ENCODE results near the gene ADARB2.
A peak's percentile ranks its signal among the peaks of the same experiment; 100 is the strongest.
"Not testable (repeated sequence)": the region's sequence is repeated elsewhere in the genome, so short reads cannot be mapped to it uniquely, and the experiment has no call there.

ADARB2 gene

DNA sequence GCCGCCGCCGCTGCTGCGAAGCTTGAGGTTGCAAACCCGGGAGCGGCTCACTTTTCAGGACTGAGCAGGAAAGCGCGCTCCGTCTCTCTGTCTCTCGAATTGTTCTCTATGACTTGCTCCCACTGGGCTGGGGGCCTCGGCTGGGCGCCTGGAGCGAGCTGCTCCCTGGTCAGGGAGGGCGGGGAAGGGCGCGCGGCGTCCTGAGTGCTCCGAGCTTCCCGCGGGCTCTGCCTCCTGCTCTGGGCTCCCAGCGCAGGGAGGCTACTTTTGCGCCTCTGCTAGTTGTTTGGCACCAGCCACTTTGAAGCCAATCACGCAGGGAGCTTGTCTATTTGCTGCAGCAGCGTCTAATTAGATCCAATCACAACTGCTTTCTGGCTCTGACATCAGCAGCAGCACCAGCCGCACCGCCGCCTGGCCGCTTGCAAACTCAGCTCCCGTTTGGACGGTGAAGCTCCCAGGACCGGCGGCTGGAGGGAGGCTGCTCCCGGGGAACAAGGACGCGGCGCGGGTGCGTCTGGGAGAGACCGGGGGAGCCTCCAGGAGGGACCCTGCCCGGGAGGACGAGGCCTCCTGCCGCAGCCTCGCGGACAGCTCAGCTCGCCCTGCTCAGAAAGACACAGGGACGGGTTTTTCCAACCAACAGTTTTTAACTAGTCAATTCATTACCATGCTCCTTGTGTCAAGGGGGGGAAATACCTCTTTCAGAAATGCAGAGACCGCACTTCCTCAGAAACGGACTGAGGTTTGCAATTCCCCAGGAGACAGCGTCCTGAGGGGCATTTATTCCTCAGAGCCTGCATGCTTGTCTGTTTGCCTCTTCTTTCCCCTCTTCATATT, at the start of gene ADARB2:
TSS of gene ADARB2 (minus strand) at position 304 of the 840 bp plus-strand sequence.
- DNase-seq (ENCODE audit: low spot score): peak; percentile 13

DNA sequence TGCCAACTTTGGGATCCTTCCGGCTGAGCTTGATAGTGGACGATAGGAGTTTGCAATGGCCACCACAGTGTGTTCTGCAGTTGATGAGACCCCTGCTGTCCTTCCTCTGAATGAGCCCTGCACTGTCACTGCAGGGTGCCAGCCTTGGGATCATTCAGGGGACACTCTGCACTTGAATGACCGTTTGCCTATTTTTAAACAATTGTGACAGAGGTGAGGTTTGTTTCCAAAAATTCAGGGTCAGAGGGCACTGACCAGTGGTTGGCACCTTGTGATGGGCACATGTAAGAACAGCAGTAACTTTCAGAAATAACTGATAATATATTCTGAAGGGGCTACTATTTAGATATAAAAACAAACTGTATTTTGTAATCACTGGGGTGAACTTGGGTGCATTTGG, 48.5 kb upstream of the ADARB2 start:
- no peak for DNase-seq (ENCODE audit: low spot score)

DNA sequence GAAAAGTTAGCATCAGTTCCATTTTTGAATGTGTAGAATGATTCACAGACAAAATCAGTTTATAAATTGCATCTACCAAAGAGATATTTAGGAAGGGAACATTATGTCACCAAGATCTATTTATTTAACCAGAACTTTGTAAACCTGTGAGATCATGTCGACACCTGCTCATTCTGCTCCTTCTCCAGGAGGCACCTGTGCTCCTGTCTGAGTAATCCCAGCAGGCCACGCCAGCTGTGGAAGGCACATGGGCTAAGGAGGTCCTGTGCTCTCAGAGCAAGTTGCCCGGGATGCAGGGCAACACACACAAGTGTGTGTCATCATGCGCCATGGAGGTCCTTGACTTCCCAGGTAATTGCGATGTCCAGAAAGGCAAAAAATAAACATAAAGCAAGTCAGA, 45.5 kb upstream of the ADARB2 start:
- DNase-seq (ENCODE audit: low spot score): no peak

DNA sequence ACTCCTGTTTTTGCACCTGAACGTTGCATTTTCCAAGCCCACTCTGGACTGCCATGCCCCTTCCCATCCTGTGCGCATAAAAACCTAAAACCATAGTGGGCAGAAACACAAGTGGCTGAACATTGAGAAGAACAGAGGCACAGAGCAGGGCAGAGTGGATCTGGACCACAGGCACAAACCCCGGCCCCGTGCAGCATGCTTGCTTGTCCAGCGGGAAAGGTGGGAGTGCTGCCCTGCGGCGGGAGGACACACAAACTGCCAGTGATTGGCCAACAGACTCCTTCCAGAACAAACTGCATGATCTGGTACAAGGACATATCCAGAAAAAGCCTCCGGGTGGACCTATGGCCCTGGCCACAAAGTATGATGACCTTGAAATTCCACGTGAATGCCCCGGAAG, 42.5 kb upstream of the ADARB2 start:
- DNase-seq (ENCODE audit: low spot score): no peak

DNA sequence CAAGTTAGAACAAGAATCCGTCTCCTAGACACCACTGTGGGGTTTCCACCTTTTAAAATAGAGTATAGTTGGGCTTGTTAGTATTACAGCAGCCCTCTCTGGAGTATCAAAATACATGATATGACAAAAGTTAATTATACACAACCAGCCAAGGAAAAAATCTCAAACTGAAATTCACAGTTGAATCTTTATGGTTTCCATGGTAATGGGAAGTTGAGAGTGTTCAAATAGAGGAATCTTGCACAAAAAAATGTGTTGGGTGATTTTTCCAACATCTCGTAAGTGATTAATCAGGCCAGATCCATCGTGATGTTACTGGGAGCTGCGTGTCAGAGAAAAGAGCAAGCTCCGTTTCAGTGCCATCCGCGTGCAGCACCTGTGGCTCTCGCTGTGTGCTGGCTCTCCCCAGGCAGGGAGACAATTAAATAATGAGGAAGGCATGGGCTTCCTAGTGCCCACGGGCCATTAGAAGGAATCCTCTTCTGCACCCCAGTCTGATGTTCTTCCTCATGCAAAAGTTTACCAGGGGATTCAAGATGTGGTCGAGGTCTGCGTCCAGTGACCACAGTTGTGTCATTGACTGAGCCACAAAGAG, 41.1 kb upstream of the ADARB2 start:
- no peak for DNase-seq (ENCODE audit: low spot score)

DNA sequence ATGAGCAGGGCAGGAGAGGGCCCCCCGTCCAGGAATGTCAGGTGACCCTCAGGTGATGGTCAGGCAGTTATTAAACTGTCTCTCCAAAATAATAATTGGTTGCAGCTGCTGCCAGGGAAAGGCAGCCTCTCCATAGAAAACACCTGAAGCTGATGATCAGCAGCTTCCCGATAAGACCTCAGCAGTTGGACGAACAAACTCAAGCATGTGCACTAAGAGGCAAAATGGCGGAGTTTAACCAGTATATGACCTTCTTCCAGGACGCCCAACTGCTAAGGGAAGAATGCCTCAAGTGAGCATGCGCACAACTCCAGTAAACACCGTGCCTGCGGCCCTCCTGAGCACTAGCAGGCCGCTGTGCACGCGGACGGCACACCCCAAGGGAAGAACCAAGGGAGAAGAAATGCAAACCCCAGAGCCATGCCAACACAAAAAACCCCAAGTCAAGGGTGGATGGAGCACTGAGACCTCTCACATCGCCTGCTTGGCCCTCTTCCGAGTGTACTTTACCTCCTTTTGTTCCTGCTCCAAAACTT, 38.9 kb upstream of the ADARB2 start:
- no peak for DNase-seq (ENCODE audit: low spot score)

DNA sequence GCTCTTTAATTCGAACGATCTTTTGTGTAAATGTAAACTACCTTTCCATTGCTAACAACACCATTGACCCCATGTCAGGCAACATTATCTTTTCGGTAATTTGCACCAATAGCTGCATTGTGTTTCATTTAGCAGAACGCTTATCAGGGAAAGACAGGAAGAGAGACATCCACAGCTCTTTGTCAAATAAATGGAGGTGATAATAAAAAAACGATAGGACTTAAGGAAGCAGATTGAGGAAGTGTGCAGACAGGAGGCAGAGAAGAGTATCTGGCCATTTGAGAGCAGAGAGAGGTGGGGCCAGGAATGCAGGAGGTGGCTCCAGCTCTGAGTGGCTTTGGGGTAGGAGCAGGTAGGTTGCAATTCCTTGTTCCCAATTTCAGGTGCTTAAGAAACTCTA, 37.5 kb upstream of the ADARB2 start:
- DNase-seq (ENCODE audit: low spot score): no peak

DNA sequence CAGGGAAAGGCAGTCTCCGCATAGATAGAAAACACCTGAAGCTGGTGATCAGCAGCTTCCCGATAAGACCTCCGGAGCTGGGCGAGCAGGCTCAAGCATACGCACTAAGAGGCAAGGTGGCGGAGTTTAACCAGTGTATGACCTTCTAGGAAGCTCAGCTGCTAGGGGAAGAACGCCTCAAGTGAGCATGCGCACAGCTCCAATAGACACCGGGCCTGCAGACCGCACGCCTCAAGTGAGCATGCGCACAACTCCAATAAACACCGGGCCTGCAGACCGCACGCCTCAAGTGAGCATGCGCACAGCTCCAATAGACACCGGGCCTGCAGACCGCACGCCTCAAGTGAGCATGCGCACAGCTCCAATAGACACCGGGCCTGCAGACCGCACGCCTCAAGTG, 35.9 kb upstream of the ADARB2 start:
- not testable (repeated sequence) for DNase-seq (ENCODE audit: low spot score)

DNA sequence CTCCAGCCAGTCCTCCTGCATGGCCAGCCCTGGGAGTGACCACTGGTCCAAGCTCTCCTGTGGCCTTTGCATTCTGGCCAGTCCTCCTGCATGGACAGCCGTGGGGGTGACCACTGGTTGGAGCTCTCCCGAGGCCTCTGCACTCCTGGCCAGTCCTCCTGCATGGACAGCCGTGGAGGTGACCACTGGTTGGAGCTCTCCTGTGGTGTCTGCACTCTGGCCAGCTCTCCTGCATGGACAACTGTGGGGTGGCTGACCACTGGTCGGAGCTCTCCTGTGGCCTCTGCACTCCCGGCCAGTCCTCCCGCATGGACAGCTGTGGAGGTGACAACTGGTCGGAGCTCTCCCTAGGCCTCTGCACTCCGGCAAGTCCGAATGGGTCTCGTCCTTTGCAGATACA, 28.7 kb upstream of the ADARB2 start:
- no peak for DNase-seq (ENCODE audit: low spot score)

DNA sequence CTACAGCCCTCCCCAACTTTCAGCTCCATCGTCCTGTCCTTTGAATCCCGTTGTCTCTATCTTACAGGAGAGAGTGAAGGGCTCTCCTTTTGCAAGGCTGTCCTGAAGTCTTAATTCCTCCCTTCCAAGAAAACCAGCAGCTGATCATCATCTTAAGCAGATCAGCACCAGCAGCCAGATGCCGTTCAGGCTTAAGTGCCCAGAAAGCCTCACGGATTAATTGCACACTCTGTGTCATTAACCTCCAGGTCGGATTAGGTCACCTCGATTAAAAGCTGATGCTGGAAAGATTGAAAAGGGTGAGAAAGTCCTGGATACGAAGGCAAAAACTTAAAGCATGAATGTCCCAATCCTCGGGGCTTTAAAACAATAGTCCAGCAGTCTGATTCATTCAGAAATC, 24.8 kb upstream of the ADARB2 start:
- no peak for DNase-seq (ENCODE audit: low spot score)

DNA sequence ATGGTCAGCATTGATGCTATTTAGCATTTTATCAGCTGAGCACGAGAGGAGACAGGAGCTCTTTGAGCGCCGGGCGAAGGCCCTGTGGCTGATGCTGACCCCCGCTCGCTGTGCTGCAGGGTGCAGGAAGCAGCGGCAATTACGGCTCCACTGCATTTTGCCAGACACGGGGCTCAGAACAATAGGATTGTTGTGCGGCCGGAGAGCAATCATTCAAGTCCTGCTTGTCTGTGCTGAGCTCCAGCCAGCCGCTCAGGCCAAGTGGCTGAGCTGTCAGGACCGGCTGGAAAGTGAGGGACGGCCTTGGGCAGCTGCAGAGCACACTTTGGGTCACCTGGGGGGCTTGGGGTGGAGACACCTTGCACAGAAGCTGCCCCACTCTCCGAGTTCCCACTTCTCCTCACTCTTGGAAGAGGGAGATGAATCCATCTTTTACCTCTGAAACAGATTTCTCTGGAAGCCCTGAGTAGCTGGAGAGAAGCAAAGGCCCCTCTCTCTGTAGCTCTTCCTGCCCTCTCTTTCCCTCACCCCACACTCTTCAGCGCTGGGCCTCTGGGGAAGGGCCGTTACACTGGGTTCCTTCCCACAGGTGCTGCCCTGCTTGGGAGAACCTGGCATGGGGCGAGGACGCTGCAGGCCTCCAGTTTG, 17.3 kb upstream of the ADARB2 start:
- no peak for DNase-seq (ENCODE audit: low spot score)

DNA sequence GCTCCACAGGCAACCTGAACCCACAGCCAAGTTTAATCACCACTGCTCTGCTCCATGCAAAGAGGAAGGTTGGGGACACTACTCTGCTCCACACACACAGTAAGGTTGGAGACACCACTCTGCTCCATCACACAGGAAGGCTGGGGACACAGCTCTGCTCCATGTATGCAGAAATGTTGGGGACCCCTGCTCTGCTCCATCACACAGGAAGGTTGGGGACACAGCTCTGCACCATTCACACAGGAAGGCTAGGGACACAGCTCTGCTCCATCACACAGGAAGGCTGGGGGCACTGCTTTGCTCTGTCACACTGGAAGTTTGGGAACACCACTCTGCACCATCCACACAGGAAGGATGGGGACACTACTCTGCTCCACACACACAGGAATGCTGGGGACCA, 14.8 kb upstream of the ADARB2 start:
- DNase-seq (ENCODE audit: low spot score): no peak

DNA sequence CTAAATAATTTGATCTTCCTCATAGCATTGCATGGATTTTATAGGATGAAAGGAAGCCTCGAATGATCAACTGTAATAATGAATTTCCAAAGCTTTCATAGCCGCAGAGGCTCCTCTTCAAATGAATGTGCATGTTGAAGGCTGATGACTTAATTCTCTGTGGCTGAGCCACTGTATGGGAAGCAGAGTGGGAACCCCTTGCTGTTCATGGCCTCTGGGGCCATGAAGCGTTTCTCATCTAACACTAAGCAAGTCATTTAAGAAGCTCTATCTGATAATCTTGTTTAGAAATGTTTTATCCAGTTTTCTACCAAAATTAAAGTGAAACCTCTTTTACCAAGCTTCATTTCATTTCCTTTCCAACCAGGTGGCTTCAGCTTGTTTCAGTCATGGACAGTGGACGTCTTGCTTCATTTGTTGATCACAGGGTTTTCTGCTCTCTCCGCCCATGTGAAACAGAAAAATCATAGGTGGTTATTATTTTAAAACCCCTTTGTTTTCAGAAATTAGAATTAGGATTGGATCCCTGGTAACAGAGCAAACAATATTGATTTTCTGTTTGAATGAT, 10.3 kb upstream of the ADARB2 start:
- DNase-seq (ENCODE audit: low spot score): no peak

DNA sequence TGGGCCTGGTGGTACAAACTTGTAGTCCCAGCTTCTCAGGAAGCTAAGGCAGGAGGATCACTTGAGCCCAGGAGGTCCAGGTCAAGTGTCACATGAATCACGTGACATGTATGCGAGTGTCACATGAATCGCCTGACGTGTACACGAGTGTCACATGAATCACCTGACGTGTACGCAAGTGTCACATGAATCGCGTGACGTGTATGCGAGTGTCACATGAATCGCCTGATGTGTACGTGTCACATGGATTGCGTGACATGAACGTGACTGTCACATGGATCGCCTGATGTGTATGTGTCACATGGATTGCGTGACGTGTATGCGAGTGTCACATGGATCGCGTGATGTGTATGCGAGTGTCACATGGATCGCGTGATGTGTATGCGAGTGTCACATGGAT, 9.5 kb upstream of the ADARB2 start:
- no peak for DNase-seq (ENCODE audit: low spot score)

DNA sequence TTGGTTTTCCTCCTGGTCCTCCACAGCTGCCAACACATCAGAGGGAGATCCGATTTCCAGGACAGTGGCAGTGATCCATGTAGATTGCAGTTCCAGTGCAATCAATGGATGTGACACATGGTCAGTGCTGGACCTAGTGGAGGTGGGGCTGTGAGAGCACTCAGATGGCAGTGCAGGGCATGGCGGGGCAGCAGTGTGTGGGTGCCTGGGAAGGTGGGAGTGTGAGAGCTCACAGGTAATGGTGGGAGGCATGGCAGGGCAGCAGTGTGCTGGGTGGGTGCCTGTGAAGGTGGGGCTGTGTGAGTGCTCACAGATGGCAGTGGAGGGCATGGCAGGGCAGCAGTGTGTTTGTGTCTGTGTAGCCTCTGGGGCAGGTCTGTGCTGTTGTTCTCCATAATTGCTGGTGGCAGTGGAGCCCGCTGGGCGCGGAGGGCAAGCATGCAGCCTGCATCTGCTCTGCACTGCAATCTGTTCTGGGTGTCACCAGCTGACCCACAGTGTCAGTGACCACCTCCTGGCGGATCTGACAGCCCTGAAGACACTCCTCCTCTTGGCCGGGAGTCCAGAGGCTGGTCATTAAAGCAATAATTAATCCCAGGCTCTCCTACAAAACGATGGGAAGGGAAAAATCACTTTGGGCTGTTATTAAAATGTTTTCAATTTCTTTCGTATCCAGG, 8.6 kb upstream of the ADARB2 start:
- no peak for DNase-seq (ENCODE audit: low spot score)

DNA sequence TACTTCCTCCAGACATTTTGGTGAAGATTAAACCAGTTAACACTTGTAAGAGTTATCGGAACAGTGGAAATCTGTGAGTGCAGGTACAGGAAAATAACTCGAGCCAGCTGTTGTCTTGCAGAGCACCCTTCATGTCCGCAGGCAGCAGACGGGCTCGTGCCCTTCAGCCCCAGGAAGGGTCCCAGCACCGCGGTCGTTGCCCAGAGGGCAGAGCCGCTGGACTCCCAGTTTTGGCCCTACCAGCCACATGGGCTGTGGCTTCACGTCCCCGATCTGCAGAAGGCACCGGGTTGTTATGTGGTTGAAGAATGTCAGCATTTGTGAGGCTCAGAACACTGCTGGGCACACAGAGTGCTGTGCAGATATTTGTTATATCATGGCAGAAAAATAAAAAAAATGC, 7.2 kb upstream of the ADARB2 start:
- DNase-seq (ENCODE audit: low spot score): no peak

DNA sequence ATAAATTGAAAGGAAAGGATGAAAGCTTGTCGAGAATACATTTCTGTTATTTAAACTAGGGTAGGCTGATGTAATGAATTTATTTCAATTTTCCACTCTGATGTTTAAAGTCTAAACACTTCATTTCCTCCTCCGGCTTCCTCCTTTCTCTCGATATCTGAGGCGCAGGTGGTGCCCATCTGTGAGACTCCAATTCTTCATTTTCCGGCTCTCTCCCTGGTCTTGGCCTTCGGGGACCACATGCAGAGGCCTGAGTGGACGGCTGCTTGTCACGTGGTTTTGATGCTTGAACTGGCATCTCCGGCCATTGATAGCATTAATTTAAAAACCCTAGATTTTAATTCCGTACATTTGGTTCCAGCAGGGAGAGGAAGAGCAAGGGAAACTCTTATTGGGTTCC, 5.8 kb upstream of the ADARB2 start:
- no peak for DNase-seq (ENCODE audit: low spot score)

DNA sequence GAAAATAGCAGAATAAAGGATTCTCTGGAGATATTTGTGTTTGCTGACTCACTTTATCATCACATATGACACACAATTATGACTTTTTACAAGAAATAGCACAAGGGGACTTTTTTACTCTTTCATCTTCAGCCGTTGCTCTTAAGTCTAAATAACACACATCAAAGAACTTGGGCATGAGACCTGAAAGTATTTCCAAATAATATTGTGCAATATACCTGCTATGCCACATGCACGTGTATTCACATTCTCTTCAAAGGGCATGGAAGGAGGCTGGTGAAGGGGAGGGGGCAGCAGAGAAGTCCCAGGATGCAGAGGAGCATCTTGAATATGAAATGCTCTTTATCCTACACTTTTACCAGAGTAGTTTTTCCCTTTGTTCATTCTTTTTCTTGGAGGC, 4.1 kb upstream of the ADARB2 start:
- DNase-seq (ENCODE audit: low spot score): no peak

DNA sequence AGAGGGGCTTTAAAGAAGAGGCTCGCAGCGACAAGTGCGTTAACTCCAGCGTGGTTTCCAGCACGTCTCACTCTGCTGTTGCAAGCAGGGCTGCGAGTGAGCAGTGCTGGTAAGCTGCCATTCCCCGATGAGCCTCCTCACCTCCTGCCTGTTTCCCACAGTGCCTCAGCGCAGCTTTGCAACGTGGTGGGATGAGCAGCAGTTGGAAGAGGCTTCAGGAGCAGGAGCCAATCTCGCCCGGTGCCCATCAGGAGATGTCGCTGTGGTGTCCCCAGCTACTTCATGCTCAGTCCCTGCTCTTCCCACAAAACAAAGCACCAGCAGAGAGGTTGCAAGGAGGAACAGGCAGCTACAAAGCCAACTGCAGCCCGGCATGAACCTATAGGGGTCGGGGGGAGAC, 2.4 kb upstream of the ADARB2 start:
- no peak for DNase-seq (ENCODE audit: low spot score)

DNA sequence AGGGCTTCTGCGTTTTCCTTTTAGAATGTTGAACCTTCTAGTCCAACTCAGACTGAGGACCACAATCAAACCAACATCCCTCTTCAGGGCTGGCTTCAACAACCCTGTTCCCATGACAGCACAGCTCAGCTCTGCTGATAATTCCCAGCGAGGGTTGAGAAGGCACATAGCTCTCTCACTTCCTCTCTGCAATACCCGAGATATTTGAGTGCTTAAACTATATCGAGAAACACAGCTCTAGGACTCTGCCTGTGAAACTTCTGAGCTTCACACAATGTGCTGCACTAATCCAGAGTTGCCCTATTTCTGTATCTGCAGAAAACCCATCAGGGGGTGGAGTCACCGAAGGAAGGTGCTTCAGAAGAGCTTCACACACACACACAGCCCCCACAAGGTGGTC, 1.6 kb upstream of the ADARB2 start:
- no peak for DNase-seq (ENCODE audit: low spot score)

DNA sequence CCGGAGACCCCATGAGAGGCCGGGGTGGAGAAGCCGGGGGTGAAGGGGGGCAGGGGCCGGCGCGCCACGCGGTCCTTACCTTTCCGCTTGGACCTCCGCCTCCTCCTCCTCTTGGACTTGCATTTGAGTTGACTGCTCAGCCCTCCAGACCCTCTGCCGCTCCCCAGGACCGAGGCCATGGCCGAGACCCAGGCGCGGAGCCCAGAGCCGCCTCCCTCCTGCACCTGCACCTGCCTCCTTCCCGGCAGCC, 428 bp downstream of the ADARB2 start:
- no peak for DNase-seq (ENCODE audit: low spot score)

DNA sequence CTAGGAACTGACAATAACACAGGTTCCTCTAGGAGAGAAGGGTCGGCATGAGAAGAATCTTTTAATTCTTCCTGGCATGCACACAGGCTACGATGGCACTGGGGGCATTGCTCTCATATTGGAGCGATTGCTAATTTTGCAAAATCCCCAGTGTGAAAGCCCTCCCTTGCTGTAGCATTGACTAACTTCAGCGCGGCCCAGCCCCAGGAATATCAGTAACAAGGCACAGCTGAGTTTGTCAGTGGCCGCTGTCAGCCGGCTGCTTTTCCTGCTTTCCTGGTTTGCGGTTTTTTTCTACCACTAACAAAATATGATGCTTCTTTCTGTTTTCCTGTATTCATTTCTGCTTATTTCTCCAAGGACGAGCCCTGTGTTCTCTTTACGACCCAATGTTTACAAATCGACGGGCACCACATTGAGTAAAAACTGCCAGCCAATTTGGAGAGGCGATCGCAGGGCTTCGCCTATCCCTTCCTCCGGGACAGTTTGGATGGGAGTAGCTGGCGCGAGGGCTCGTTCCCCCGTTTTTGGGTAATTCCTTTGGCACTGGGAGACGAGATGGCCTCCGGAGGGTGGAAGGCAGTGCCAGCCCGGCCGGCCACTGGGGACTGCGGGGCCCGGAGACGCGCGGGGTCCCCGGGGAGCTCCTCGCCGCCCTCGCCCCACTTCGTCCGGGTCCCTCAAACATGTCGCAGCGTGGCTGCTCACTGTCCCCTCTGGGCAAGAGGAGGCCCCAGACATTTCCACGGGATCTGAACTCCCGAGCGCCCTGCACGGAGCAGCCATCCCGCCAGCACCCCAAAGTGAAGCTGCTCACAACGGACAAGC, 967 bp downstream of the ADARB2 start:
- DNase-seq (ENCODE audit: low spot score): no peak

Data from GM03348 (cell line).